ENCODE results near the gene ATP6V1C2.

DNA sequence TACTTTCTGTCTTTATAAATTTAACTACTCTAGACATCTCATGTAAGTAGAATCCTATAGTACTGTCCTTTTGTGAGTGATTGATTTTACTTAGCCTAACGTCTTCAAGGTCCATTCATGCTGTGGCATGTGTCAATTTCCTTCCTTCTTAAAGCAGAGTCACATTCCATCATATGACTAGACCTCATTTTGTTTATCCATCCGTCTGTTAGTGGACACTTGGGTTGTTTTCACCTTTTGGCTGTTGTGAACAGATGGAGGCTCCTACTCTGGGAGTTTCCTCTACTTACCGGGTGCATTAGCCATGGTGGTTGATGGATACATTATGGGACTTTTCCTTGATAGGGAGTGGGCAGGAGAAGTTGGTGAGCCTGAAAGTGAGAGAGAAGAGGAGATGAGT lies 97.6 kb downstream of the ATP6V1C2 start:
- TF ChIP-seq, protein P1, sequence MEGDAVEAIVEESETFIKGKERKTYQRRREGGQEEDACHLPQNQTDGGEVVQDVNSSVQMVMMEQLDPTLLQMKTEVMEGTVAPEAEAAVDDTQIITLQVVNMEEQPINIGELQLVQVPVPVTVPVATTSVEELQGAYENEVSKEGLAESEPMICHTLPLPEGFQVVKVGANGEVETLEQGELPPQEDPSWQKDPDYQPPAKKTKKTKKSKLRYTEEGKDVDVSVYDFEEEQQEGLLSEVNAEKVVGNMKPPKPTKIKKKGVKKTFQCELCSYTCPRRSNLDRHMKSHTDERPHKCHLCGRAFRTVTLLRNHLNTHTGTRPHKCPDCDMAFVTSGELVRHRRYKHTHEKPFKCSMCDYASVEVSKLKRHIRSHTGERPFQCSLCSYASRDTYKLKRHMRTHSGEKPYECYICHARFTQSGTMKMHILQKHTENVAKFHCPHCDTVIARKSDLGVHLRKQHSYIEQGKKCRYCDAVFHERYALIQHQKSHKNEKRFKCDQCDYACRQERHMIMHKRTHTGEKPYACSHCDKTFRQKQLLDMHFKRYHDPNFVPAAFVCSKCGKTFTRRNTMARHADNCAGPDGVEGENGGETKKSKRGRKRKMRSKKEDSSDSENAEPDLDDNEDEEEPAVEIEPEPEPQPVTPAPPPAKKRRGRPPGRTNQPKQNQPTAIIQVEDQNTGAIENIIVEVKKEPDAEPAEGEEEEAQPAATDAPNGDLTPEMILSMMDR (conservative IDR thresholded peaks at IDR 0.05; ENCODE audit: low read depth, low read length): no peak
- no peak for TF ChIP-seq POLR2A (IDR thresholded peaks at IDR 0.05; ENCODE audit: low read depth, low read length)
